22Rv1 (cell line): ENCODE results near the gene CASP3.

Experiments used
- ZFX ChIP-seq: fragments of 450-650 bp; IDR thresholded peaks from 2 replicates; pipeline ENCODE4 v1.6.1; 2017; ENCODE audit warnings: antibody characterized with exemption, borderline replicate concordance
- TF ChIP-seq, protein P1 (sequence below): fragments of 450-650 bp; IDR thresholded peaks from 2 replicates; pipeline ENCODE4 v1.5.1; 2017; ENCODE audit warnings: mild to moderate bottlenecking

DNA sequence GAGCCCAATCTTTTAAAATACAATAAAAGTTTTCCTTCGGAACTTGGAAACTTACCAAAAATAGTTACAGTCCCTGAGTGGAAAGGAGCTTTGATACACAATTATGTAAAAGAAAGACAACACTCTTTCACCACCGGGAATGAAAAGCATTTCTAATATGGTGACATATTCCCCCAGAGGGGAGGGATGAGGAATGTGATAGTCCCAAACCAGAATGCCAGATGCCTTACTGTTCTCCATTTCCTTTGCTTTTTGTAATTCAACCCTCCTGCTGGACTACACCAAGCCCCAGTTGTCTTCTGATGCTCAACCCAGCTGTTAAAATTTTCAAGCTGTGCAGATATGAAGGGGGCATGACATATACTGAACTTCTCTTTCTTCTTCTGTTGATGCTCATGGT, 4.4 kb upstream of the CASP3 start:
- TF ChIP-seq, protein P1, sequence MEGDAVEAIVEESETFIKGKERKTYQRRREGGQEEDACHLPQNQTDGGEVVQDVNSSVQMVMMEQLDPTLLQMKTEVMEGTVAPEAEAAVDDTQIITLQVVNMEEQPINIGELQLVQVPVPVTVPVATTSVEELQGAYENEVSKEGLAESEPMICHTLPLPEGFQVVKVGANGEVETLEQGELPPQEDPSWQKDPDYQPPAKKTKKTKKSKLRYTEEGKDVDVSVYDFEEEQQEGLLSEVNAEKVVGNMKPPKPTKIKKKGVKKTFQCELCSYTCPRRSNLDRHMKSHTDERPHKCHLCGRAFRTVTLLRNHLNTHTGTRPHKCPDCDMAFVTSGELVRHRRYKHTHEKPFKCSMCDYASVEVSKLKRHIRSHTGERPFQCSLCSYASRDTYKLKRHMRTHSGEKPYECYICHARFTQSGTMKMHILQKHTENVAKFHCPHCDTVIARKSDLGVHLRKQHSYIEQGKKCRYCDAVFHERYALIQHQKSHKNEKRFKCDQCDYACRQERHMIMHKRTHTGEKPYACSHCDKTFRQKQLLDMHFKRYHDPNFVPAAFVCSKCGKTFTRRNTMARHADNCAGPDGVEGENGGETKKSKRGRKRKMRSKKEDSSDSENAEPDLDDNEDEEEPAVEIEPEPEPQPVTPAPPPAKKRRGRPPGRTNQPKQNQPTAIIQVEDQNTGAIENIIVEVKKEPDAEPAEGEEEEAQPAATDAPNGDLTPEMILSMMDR: no peak
- TF ChIP-seq ZFX: no peak
